IMR-90 (cell line): ENCODE measurements around the gene RGL1. TPM values are rescaled to one million over a fixed set of nuclear protein-coding genes. Genes with fewer than 3 reads are reported as not detected.

ENCODE experiments used
- ATAC-seq: fragments of 200-7000 bp; cut with Tn5 transposase; 2 replicates; pipeline ENCODE4 v1.9.1; 2020; ENCODE audit warnings: low read depth, mild to moderate bottlenecking, moderate library complexity
- BruUV-seq: library from RNA; stranded (reverse); fragments of 400-500 nt; replicated peaks from 2 replicates; lab custom pipeline; 2021; lab: Mats Ljungman, UMichigan
- CTCF ChIA-PET: fragments of 300-600 bp; formaldehyde crosslinking; extraction: SDS; loops from one replicate; lab custom pipeline; 2021; ENCODE audit warnings: antibody characterized with exemption; lab: Yijun Ruan, JAX
- POLR2A ChIA-PET: fragments of 300-600 bp; sonication (Branson Sonifier 250); formaldehyde crosslinking; loops from one replicate; lab custom pipeline; 2022; ENCODE audit warnings: antibody characterized with exemption; ENCODE audit not compliant: unreplicated experiment; lab: Charles Lee
- DNase-seq: peaks from one replicate; pipeline ENCODE4 v3.0.0; 2013
- H2AFZ ChIP-seq: replicated peaks from 2 replicates; pipeline ENCODE3; 2013; ENCODE audit warnings: low read length, mild to moderate bottlenecking; ENCODE audit not compliant: poor library complexity
- H2AK5ac ChIP-seq: 2 replicates; pipeline ENCODE4 v1.6.1; 2013; ENCODE audit warnings: low read depth, low read length, inconsistent platforms
- H2AK9ac ChIP-seq: replicated peaks from 2 replicates; pipeline ENCODE3; 2013; ENCODE audit warnings: mild to moderate bottlenecking, low read depth, low read length, moderate library complexity; ENCODE audit not compliant: poor library complexity
- H2BK120ac ChIP-seq: 2 replicates; pipeline ENCODE4 v1.6.1; 2013; ENCODE audit warnings: low read depth, low read length, inconsistent platforms
- H2BK15ac ChIP-seq: 3 replicates; pipeline ENCODE4 v1.6.1; 2013; ENCODE audit warnings: low read depth, low read length, inconsistent platforms
- H2BK20ac ChIP-seq: 2 replicates; pipeline ENCODE4 v1.6.1; 2013; ENCODE audit warnings: low read depth, mild to moderate bottlenecking, inconsistent platforms, low read length, moderate library complexity
- H2BK5ac ChIP-seq: 2 replicates; pipeline ENCODE4 v1.6.1; 2013; ENCODE audit warnings: mild to moderate bottlenecking, low read depth, low read length, inconsistent platforms; ENCODE audit not compliant: poor library complexity, severe bottlenecking
- H3K14ac ChIP-seq: replicated peaks from 2 replicates; pipeline ENCODE4 v1.6.1; 2013; ENCODE audit warnings: low read depth, low read length, inconsistent platforms
- H3K18ac ChIP-seq: 2 replicates; pipeline ENCODE4 v1.6.1; 2013; ENCODE audit warnings: low read depth, low read length, control low read depth
- H3K23ac ChIP-seq: 2 replicates; pipeline ENCODE4 v1.6.1; 2013; ENCODE audit warnings: low read depth, low read length, inconsistent platforms
- H3K27ac ChIP-seq: 2 replicates; pipeline ENCODE4 v1.5.1; 2013; ENCODE audit warnings: mild to moderate bottlenecking, control low read depth, low read length; ENCODE audit not compliant: insufficient read depth
- H3K27me3 ChIP-seq: 2 replicates; pipeline ENCODE4 v1.6.1; 2013; ENCODE audit warnings: low read length; ENCODE audit not compliant: control insufficient read depth, insufficient read depth
- H3K36me3 ChIP-seq: 2 replicates; pipeline ENCODE4 v1.6.1; 2013; ENCODE audit warnings: low read length, mixed read lengths; ENCODE audit not compliant: control insufficient read depth, insufficient read depth
- H3K4ac ChIP-seq: 2 replicates; pipeline ENCODE4 v1.6.1; 2013; ENCODE audit warnings: low read depth, low read length, inconsistent platforms
- H3K4me1 ChIP-seq: 2 replicates; pipeline ENCODE4 v1.6.1; 2013; ENCODE audit warnings: low read length, mixed read lengths; ENCODE audit not compliant: control insufficient read depth, insufficient read depth
- H3K4me2 ChIP-seq: 2 replicates; pipeline ENCODE4 v1.6.1; 2013; ENCODE audit warnings: low read depth, mild to moderate bottlenecking, control low read depth, low read length, moderate library complexity
- H3K4me3 ChIP-seq: 2 replicates; pipeline ENCODE4 v1.5.1; 2013; ENCODE audit warnings: low read depth, mild to moderate bottlenecking, control low read depth, low read length, moderate library complexity; ENCODE audit not compliant: insufficient read depth
- H3K56ac ChIP-seq: 2 replicates; pipeline ENCODE4 v1.6.1; 2013; ENCODE audit warnings: low read length, inconsistent platforms; ENCODE audit not compliant: insufficient read depth; ENCODE audit errors: extremely low read depth
- H3K79me1 ChIP-seq, 2 experiments: 2 replicates each; pipeline ENCODE4 v1.6.1; 2013; ENCODE audit warnings: low read length in 2 of 2, inconsistent platforms in 1 of 2, low read depth in 1 of 2
- H3K9ac ChIP-seq: 2 replicates; pipeline ENCODE4 v1.6.1; 2013; ENCODE audit warnings: low read depth, low read length, control low read depth
- H3K9me1 ChIP-seq: 2 replicates; pipeline ENCODE4 v1.6.1; 2013; ENCODE audit warnings: low read length, inconsistent platforms; ENCODE audit not compliant: insufficient read depth
- H3K9me3 ChIP-seq: 2 replicates; pipeline ENCODE4 v1.6.1; 2013; ENCODE audit warnings: low read length; ENCODE audit not compliant: control insufficient read depth, insufficient read depth
- H4K20me1 ChIP-seq: 2 replicates; pipeline ENCODE4 v1.6.1; 2013; ENCODE audit warnings: low read length, inconsistent platforms; ENCODE audit not compliant: insufficient read depth
- H4K5ac ChIP-seq: 2 replicates; pipeline ENCODE4 v1.6.1; 2013; ENCODE audit warnings: mild to moderate bottlenecking, low read depth, low read length, control low read depth
- H4K8ac ChIP-seq, 2 experiments: 2 replicates each; pipeline ENCODE4 v1.6.1; 2013; ENCODE audit warnings: low read depth in 2 of 2, low read length in 2 of 2, control low read depth in 1 of 2, inconsistent platforms in 1 of 2
- H4K91ac ChIP-seq: 2 replicates; pipeline ENCODE4 v1.6.1; 2013; ENCODE audit warnings: low read depth, low read length, inconsistent platforms; ENCODE audit not compliant: insufficient read depth
- CEBPB ChIP-seq: IDR thresholded peaks from 2 replicates; pipeline ENCODE4 v1.6.1; 2012; ENCODE audit warnings: low read depth, low read length, improper control_type of control experiment
- CTCF ChIP-seq: conservative IDR thresholded peaks from 2 replicates; pipeline ENCODE4 v1.5.1; 2012; ENCODE audit warnings: mild to moderate bottlenecking, low read depth, low read length, improper control_type of control experiment
- ELK1 ChIP-seq: fragments of 150-350 bp; IDR thresholded peaks from 2 replicates; pipeline ENCODE4 v1.6.1; 2016; ENCODE audit warnings: low read depth, mild to moderate bottlenecking, low read length, moderate library complexity, borderline replicate concordance
- MAZ ChIP-seq: IDR thresholded peaks from 2 replicates; pipeline ENCODE4 v1.6.1; 2012; ENCODE audit warnings: low read depth, mild to moderate bottlenecking, low read length, improper control_type of control experiment, moderate library complexity, borderline replicate concordance
- USF2 ChIP-seq: fragments of 150-350 bp; IDR thresholded peaks from 2 replicates; pipeline ENCODE4 v1.6.1; 2017; ENCODE audit warnings: mild to moderate bottlenecking, antibody characterized with exemption, low read length, low read depth
- WGBS, 2 experiments: methylation state at CpG; one replicate each; pipeline versions ENCODE4 v1.1.5 to v1.1.7; 2013; ENCODE audit warnings: missing lambda C conversion rate in 2 of 2; ENCODE audit not compliant: insufficient read length in 1 of 2; ENCODE audit errors: extremely low coverage in 2 of 2; 5-methylcytosine and 5-hydroxymethylcytosine counted together
- dilution Hi-C: fragments of 300-500 bp; cut with HindIII; formaldehyde crosslinking; loops from one replicate; pipeline ENCODE4 v1.14.3; 2018; ENCODE audit warnings: low sequenced_read_pairs; ENCODE audit not compliant: unreplicated experiment
- in situ Hi-C: fragments of 300-500 bp; cut with MboI; formaldehyde crosslinking; loops from 3 replicates; pipeline ENCODE4 v1.14.3; 2019; ENCODE audit warnings: low sequenced_read_pairs, inconsistent platforms, mixed read lengths
- intact Hi-C: fragments of 100-400 bp; cut with micrococcal nuclease; formaldehyde crosslinking; loops from 2 replicates; pipeline ENCODE4 v1.10.0; 2022
- polyA plus RNA-seq, 3 experiments: library from polyadenylated mRNA; depleted of rRNA; stranded (reverse); fragments of >200 nt; gene quantifications; 2 replicates each; pipeline ENCODE4 v1.2.3, GENCODE V29; 2012; ENCODE audit warnings: low replicate concordance in 1 of 3
- total RNA-seq: library from RNA; depleted of rRNA; stranded (reverse); fragments of >200 nt; gene quantifications from 2 replicates; pipeline ENCODE4 v1.2.3, GENCODE V29; 2012

The RGL1 gene
- total and polyA plus RNA-seq, 2 of the 4 experiments (the other 2 are of a cell fraction), result 4.7 to 7.5 TPM

GRCh38 chr1:183872403-183872802 lies 67.5 kb downstream of the RGL1 start:
- Histone ChIP-seq H2BK120ac (no peak overlapping the region), H3K23ac (no peak overlapping the region), H3K27ac (peak overlapping the region; percentile 31; the same call in 1 of the 2 replicates), H4K91ac (no peak overlapping the region), H3K4me1 (peaks cover 11% of the 10 kb centered on the region; the same call in 1 of the 2 replicates), H3K79me1 (peaks cover 0 to 7% of the 10 kb centered on the region in 2 experiments; a peak in 1 of 4 replicates), H3K27me3 (no peaks in the 10 kb centered on the region), H2AK5ac (no peak overlapping the region), H4K8ac (no peak overlapping the region), H2BK20ac (no peak overlapping the region), H3K18ac (no peak overlapping the region), H3K9me3 (no peaks in the 10 kb centered on the region), H2BK5ac (no peak overlapping the region), H4K20me1 (no peaks in the 10 kb centered on the region), H2AK9ac (no peak overlapping the region), H3K14ac (no peak overlapping the region), H3K9ac (no peak overlapping the region), H3K4ac (no peak overlapping the region), H3K4me2 (peak overlapping the region; percentile 37; the same call in 1 of the 2 replicates), H4K5ac (no peak overlapping the region), H2BK15ac (no peak overlapping the region), H3K4me3 (peak overlapping the region; percentile 27; the same call in 1 of the 2 replicates), H2AFZ (no peak overlapping the region), H3K56ac (no peak overlapping the region), H3K36me3 (no peaks in the 10 kb centered on the region), H3K9me1 (peaks cover 2% of the 10 kb centered on the region)
- TF ChIP-seq CEBPB (no peak), USF2 (no peak), ELK1 (no peak), CTCF (no peak), MAZ (no peak)
- intact Hi-C loops (loop anchor here (1.0 kb wide), 1 partner anchor 67 kb away; the partner anchor contains the start of gene RGL1), dilution Hi-C loops (no loop called here), in situ Hi-C loops (no loop called here)
- CTCF ChIA-PET, result no interaction called here
- peak; percentile 79 for DNase-seq
- no CpG with 5 or more reads among the region's 3 CpGs for WGBS, 2 experiments
- POLR2A ChIA-PET, result no interaction called here
- ATAC-seq, result peak; percentile 85
- no TSS peak for BruUV-seq
